ENCODE measurements around the gene ZBTB42.
A peak's percentile ranks its signal among the peaks of the same experiment; 100 is the strongest.
"Not testable (repeated sequence)": the region's sequence is repeated elsewhere in the genome, so short reads cannot be mapped to it uniquely, and the experiment has no call there.

ZBTB42 gene

GRCh38 chr14:104803280-104803911 is 2.5 kb downstream of the ZBTB42 start:
- H3K9me3 Mint-ChIP-seq, result no peaks in the 10 kb centered on the region
- peaks cover 3% of the 10 kb centered on the region for H3K36me3 Mint-ChIP-seq (ENCODE audit: low read depth)
- no peak overlapping the region for H3K27ac Mint-ChIP-seq
- H3K4me3 Mint-ChIP-seq, result no peak overlapping the region
- peaks cover 29% of the 10 kb centered on the region for H3K4me1 Mint-ChIP-seq (ENCODE audit: low read depth)
- no peak for DNase-seq
- H3K27me3 Mint-ChIP-seq, result peaks cover 6% of the 10 kb centered on the region

- Mint-ChIP-seq H3K9me3 (no peaks in the 10 kb centered on the region), H3K27me3 (peaks cover 4% of the 10 kb centered on the region), H3K4me1 (ENCODE audit: low read depth) (peaks cover 29% of the 10 kb centered on the region), H3K36me3 (ENCODE audit: low read depth) (peaks cover 3% of the 10 kb centered on the region), H3K27ac (no peak overlapping the region), H3K4me3 (no peak overlapping the region)
- no peak for DNase-seq
These were observed 3.1 kb downstream of the ZBTB42 start for GRCh38 chr14:104803912-104804410.

GRCh38 chr14:104804481-104805325 is 3.8 kb downstream of the ZBTB42 start:
- DNase-seq, result no peak
- H3K9me3 Mint-ChIP-seq, result no peaks in the 10 kb centered on the region
- no peak overlapping the region for H3K27ac Mint-ChIP-seq
- peaks cover 3% of the 10 kb centered on the region for H3K36me3 Mint-ChIP-seq (ENCODE audit: low read depth)
- no peaks in the 10 kb centered on the region for H3K27me3 Mint-ChIP-seq
- H3K4me3 Mint-ChIP-seq, result no peak overlapping the region
- H3K4me1 Mint-ChIP-seq (ENCODE audit: low read depth), result peaks cover 27% of the 10 kb centered on the region

- Mint-ChIP-seq H3K36me3 (ENCODE audit: low read depth) (peaks cover 3% of the 10 kb centered on the region), H3K4me1 (ENCODE audit: low read depth) (peaks cover 23% of the 10 kb centered on the region), H3K27ac (no peak overlapping the region), H3K27me3 (no peaks in the 10 kb centered on the region), H3K9me3 (no peaks in the 10 kb centered on the region), H3K4me3 (no peak overlapping the region)
- DNase-seq, result no peak
These were observed 4.4 kb downstream of the ZBTB42 start for GRCh38 chr14:104805326-104805678.

DNA sequence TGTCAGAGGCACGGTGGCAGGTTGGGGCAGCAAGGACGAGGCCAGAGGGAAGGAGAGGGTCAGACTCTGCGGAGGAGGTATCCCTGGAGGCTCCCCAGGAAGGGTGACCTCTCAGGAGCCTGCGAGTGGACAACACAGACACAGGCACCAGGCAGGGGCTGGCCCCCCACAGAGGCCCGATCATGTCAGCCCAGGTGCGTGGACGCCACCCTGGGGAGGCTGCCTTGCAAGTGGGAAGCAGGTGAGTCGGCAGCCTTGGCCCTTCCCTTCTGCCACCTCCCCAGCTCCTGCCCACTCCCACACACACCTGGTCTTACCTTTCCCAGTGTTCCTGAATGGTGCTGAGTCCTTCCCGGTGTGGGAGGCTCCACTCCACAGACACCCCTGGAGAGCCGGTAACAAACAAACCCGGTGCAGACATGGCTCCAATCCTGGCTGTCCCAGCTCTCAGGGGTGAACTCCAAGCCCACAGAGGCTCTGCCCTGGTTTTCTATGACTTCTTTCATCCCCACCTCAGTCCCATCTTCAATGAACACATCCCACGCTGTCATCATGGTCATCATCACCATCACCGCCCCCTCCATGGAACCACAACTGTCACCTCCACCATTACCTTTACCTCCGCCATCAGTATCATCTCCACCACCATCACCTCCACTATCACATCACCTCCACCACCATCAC is 5.2 kb downstream of the ZBTB42 start:
- peaks cover 23% of the 10 kb centered on the region for H3K4me1 Mint-ChIP-seq (ENCODE audit: low read depth)
- H3K9me3 Mint-ChIP-seq, result no peaks in the 10 kb centered on the region
- H3K36me3 Mint-ChIP-seq (ENCODE audit: low read depth), result peaks cover 7% of the 10 kb centered on the region
- DNase-seq, result no peak
- no peak overlapping the region for H3K4me3 Mint-ChIP-seq
- H3K27ac Mint-ChIP-seq, result no peak overlapping the region
- no peaks in the 10 kb centered on the region for H3K27me3 Mint-ChIP-seq

- H3K36me3 Mint-ChIP-seq (ENCODE audit: low read depth), result peaks cover 10% of the 10 kb centered on the region
- H3K4me3 Mint-ChIP-seq, result no peak overlapping the region
- no peaks in the 10 kb centered on the region for H3K9me3 Mint-ChIP-seq
- peaks cover 16% of the 10 kb centered on the region for H3K4me1 Mint-ChIP-seq (ENCODE audit: low read depth)
- H3K27me3 Mint-ChIP-seq, result no peaks in the 10 kb centered on the region
- H3K27ac Mint-ChIP-seq, result no peak overlapping the region
- DNase-seq, result no peak
These were observed 5.9 kb downstream of the ZBTB42 start for GRCh38 chr14:104806625-104807465.

- H3K36me3 Mint-ChIP-seq (ENCODE audit: low read depth), result peaks cover 13% of the 10 kb centered on the region
- H3K9me3 Mint-ChIP-seq, result no peaks in the 10 kb centered on the region
These were observed 7.6 kb downstream of the ZBTB42 start for GRCh38 chr14:104808456-104808855.

DNA sequence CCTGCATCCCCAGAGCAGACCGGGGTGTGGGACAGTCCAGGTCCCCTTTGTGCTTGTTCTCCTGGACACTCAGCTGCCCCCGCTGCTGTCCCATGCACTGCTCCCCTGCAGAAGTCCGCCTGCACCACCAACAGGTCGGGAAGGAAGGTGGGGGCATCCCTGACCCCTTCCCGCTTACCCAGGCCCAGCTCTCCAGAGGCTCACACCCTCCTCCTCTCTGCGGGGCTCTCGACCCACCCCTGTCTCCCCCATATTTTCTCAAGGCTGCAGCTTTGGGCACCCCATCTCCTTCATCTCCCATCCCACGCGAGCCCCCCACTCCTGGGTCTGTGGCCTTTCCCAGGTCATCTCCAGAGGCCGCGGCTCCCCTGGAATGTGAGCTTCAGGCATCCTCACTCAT is 9.4 kb downstream of the ZBTB42 start:
- peaks cover 17% of the 10 kb centered on the region for H3K4me1 Mint-ChIP-seq (ENCODE audit: low read depth)
- no peak overlapping the region for H3K27ac Mint-ChIP-seq
- no peaks in the 10 kb centered on the region for H3K9me3 Mint-ChIP-seq
- H3K36me3 Mint-ChIP-seq (ENCODE audit: low read depth), result peaks cover 25% of the 10 kb centered on the region
- H3K4me3 Mint-ChIP-seq, result no peak overlapping the region
- no peaks in the 10 kb centered on the region for H3K27me3 Mint-ChIP-seq
- DNase-seq, result no peak

More at GRCh38 chr14:104808456-104808855, 7.6 kb downstream of the ZBTB42 start:
- Mint-ChIP-seq H3K4me3 (no peak overlapping the region), H3K27me3 (no peaks in the 10 kb centered on the region), H3K27ac (no peak overlapping the region), H3K4me1 (ENCODE audit: low read depth) (peaks cover 11% of the 10 kb centered on the region)
- no peak for DNase-seq

DNA sequence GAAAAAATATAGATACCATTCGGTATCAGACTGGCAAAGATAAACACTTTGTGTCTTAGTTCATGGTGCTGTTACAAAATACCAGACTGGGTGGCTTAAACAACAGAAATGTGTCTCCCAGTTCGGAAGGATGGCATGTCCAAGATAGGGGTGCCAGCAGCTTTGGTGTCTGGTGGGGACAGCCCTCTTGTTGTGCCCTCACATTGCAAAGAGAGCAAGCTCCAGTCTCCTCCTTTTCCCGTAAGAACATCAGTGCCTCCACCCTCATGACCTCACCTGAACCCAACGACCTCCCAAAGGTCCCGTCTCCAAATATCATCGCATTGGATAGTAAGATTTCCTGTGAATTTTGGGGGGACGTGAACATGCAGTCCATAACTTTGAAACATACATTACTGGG is 12.4 kb downstream of the ZBTB42 start:
- no peak overlapping the region for H3K27ac Mint-ChIP-seq
- H3K4me3 Mint-ChIP-seq, result no peak overlapping the region
- H3K36me3 Mint-ChIP-seq (ENCODE audit: low read depth), result peaks cover 43% of the 10 kb centered on the region
- DNase-seq, result no peak
- H3K27me3 Mint-ChIP-seq, result no peaks in the 10 kb centered on the region
- H3K9me3 Mint-ChIP-seq, result no peaks in the 10 kb centered on the region
- peaks cover 26% of the 10 kb centered on the region for H3K4me1 Mint-ChIP-seq (ENCODE audit: low read depth)

DNA sequence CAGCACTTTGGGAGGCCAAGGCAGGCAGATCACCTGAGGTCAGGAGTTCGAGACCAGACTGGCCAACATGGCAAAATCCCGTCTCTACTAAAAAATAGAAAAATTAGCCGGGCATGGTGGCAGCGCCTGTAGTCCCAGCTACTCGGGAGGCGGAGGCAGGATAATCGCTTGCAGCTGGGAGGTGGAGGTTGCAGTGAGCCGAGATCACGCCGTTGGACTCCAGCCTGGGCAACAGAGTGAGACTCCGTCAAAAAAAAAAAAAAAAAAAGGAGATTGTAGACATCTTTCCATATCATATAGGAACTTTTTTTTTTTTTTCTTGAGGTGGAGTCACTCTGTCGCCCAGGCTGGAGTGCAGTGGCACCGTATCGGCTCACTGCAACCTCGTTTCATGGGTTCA is 13.8 kb downstream of the ZBTB42 start:
- not testable (repeated sequence) for H3K9me3 Mint-ChIP-seq, DNase-seq, H3K27me3 Mint-ChIP-seq
- peaks cover 47% of the 10 kb centered on the region for H3K36me3 Mint-ChIP-seq (ENCODE audit: low read depth)
- peak overlapping the region; percentile 93 for H3K4me3 Mint-ChIP-seq
- peaks cover 27% of the 10 kb centered on the region for H3K4me1 Mint-ChIP-seq (ENCODE audit: low read depth)
- peak overlapping the region; percentile 97 for H3K27ac Mint-ChIP-seq

DNA sequence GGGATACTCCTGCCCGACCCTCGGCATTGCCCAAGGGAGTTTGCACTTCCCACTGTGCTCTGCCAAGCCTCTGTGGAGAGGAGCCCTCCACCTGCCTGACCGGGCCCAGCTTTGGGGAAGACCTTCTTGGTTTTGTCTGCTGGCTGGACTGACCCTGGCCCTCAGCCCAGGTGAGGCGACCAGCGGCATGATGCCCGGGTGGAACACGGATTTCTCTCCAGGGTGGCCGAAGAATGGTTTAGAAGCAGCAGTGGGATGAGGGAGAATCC is 15.6 kb downstream of the ZBTB42 start:
- H3K27ac Mint-ChIP-seq, result peak overlapping the region; percentile 95
- DNase-seq, result no peak
- H3K4me3 Mint-ChIP-seq, result peak overlapping the region; percentile 93
- peaks cover 27% of the 10 kb centered on the region for H3K4me1 Mint-ChIP-seq (ENCODE audit: low read depth)
- no peaks in the 10 kb centered on the region for H3K9me3 Mint-ChIP-seq
- peaks cover 42% of the 10 kb centered on the region for H3K36me3 Mint-ChIP-seq (ENCODE audit: low read depth)
- no peaks in the 10 kb centered on the region for H3K27me3 Mint-ChIP-seq

GRCh38 chr14:104817930-104818713 is 17.2 kb downstream of the ZBTB42 start:
- Mint-ChIP-seq H3K4me1 (ENCODE audit: low read depth) (peaks cover 25% of the 10 kb centered on the region), H3K36me3 (ENCODE audit: low read depth) (peaks cover 36% of the 10 kb centered on the region), H3K27ac (no peak overlapping the region), H3K4me3 (peak overlapping the region; percentile 23), H3K9me3 (no peaks in the 10 kb centered on the region), H3K27me3 (no peaks in the 10 kb centered on the region)
- DNase-seq, result peak; percentile 7

DNA sequence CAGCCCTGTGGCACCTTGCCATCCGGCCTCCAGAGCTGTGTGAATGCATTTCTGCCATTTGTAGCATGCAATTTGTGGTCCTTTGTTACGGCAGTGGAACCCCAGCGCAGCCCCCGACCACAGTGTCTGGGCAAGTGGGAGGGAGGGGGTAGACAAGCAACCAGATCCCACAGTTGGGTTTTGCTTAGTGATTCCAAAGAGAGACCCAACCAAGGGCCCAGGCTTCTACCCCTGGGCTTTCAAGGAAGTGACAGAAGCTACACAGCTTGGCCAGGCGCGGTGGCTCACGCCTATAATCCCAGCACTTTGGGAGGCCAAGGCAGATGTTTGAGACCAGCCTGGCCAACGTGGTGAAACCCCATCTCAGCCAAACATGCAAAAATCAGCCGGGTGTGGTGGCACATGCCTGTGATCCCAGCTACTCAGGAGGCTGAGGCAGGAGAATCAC is 17.8 kb downstream of the ZBTB42 start:
- peaks cover 31% of the 10 kb centered on the region for H3K36me3 Mint-ChIP-seq (ENCODE audit: low read depth)
- H3K4me1 Mint-ChIP-seq (ENCODE audit: low read depth), result peaks cover 20% of the 10 kb centered on the region
- H3K27ac Mint-ChIP-seq, result no peak overlapping the region
- H3K4me3 Mint-ChIP-seq, result no peak overlapping the region
- no peaks in the 10 kb centered on the region for H3K27me3 Mint-ChIP-seq
- no peak for DNase-seq
- H3K9me3 Mint-ChIP-seq, result no peaks in the 10 kb centered on the region
